Measurements from ENCODE around the gene CCDC24. TPM values are rescaled to one million over a fixed set of nuclear protein-coding genes. Genes with fewer than 3 reads are reported as not detected.

CCDC24 gene
- total RNA-seq, 1 experiment from 2014 or later, result 11.8 TPM

- peak overlapping the region; percentile 83 for H3K4me2 ChIP-seq (ENCODE audit: insufficient read depth, insufficient read length, low read length)
- no peak overlapping the region for H3K27ac ChIP-seq (ENCODE audit: insufficient read length, low read depth, low read length)
- peak overlapping the region; percentile 95 to 96 for H3K4me3 Mint-ChIP-seq
- WGBS (ENCODE audit: extremely low coverage, insufficient read length, low lambda C conversion rate), result no CpG with 5 or more reads among the region's 75 CpGs
- H3K27me3 Mint-ChIP-seq (ENCODE audit: low read depth), result peaks cover 7% of the 10 kb centered on the region
- H2BK5ac ChIP-seq (ENCODE audit: insufficient read length, low read length), result no peak overlapping the region
- H3K27ac Mint-ChIP-seq, result peak overlapping the region; percentile 62 to 94 (median 83); a peak in 5 of 7 replicates
- H4K8ac ChIP-seq (replicated peaks; ENCODE audit: insufficient read length, low read depth, low read length), result no peak overlapping the region
- no peaks in the 10 kb centered on the region for H3K9me3 Mint-ChIP-seq
- H2AFZ ChIP-seq (ENCODE audit: low read length), result peak overlapping the region; percentile 2
- TF ChIP-seq CTCF (conservative IDR thresholded peaks at IDR 0.05), result no peak
- no peak overlapping the region for H3K56ac ChIP-seq (ENCODE audit: insufficient read length, low read depth, low read length)
- no peaks in the 10 kb centered on the region for H3K9me3 ChIP-seq (ENCODE audit: control insufficient read depth, low read depth, low read length)
- H3K23me2 ChIP-seq (ENCODE audit: insufficient read length, low read depth, low read length, poor library complexity, severe bottlenecking), result peaks cover 7% of the 10 kb centered on the region
- no peak overlapping the region for H3K4ac ChIP-seq (ENCODE audit: low read depth, low read length)
- H4K20me1 ChIP-seq (ENCODE audit: control insufficient read depth, insufficient read depth, insufficient read length), result no peaks in the 10 kb centered on the region
- H2AK5ac ChIP-seq (ENCODE audit: insufficient read length, low read length), result no peak overlapping the region
- no peaks in the 10 kb centered on the region for H3K79me2 ChIP-seq (ENCODE audit: insufficient read depth, low read length)
- H3K9ac ChIP-seq (ENCODE audit: extremely low read depth, insufficient read length, low read length), result peak overlapping the region; percentile 68
- peaks cover 9% of the 10 kb centered on the region; the same call in 1 of the 2 replicates for H3K4me1 ChIP-seq (ENCODE audit: insufficient read depth, low read length)
- H2BK15ac ChIP-seq (ENCODE audit: low read depth, low read length), result no peak overlapping the region
- peak overlapping the region; percentile 62 for H3K18ac ChIP-seq (ENCODE audit: insufficient read length, low read depth, low read length)
- H3K4me1 Mint-ChIP-seq, result peaks cover 43% of the 10 kb centered on the region in 2 experiments
- H2BK120ac ChIP-seq (ENCODE audit: low read depth, low read length, poor library complexity, severe bottlenecking), result no peak overlapping the region
- no peak overlapping the region for H2BK20ac ChIP-seq (ENCODE audit: low read depth, low read length, poor library complexity, severe bottlenecking)
- H3T11ph ChIP-seq (ENCODE audit: low read length), result no peak overlapping the region
- DNase-seq, result peak; percentile 91
- no peak overlapping the region for H2BK12ac ChIP-seq (ENCODE audit: insufficient read length, low read depth, low read length)
- no peak overlapping the region for H3K23ac ChIP-seq (ENCODE audit: insufficient read length, low read depth, low read length)
- peaks cover 5 to 18% (median 6%) of the 10 kb centered on the region in 3 experiments; a peak in 6 of 7 replicates for H3K36me3 Mint-ChIP-seq (ENCODE audit: insufficient read depth in 1 of 3, low read depth in 3 of 3)
- no peak overlapping the region for H4K5ac ChIP-seq (ENCODE audit: insufficient read length, low read depth, low read length)
- H3K27me3 ChIP-seq (ENCODE audit: insufficient read depth, low read length), result no peaks in the 10 kb centered on the region
- H4K91ac ChIP-seq (ENCODE audit: insufficient read length, low read depth, low read length), result no peak overlapping the region
- H3K79me1 ChIP-seq (ENCODE audit: insufficient read depth, low read depth, low read length, poor library complexity, severe bottlenecking), result no peaks in the 10 kb centered on the region
- H3K14ac ChIP-seq (ENCODE audit: insufficient read depth, low read length), result peak overlapping the region; percentile 4; the same call in 1 of the 2 replicates
These were observed 38.7 kb downstream of the CCDC24 start for GRCh38 chr1:44029911-44030604.

Measured in H9 (cell line).